HCT116 (cell line): ENCODE results near the gene SDK1. TPM values are rescaled to one million over a fixed set of nuclear protein-coding genes. Genes with fewer than 3 reads are reported as not detected.

Experiments
- ATAC-seq: fragments of 200-7000 bp; cut with Tn5 transposase; 2 replicates; pipeline ENCODE4 v1.9.1; 2020; ENCODE audit warnings: mild to moderate bottlenecking, moderate library complexity
- BruUV-seq: library from RNA; stranded (reverse); fragments of 400-500 nt; replicated peaks from 2 replicates; lab custom pipeline; 2021; lab: Mats Ljungman, UMichigan
- CTCF ChIA-PET: fragments of 300-600 bp; sonication (Branson Sonifier 250); formaldehyde crosslinking; loops from one replicate; lab custom pipeline; 2021; ENCODE audit warnings: antibody characterized with exemption; lab: Charles Lee
- POLR2A ChIA-PET: fragments of 300-600, 350-600 bp; sonication (Branson Sonifier 250); formaldehyde crosslinking; loops from one replicate; lab custom pipeline; 2021; ENCODE audit warnings: antibody characterized with exemption; lab: Charles Lee
- RAD21 ChIA-PET, 2 experiments: fragments of 300-600 bp; sonication (Branson Sonifier 250); formaldehyde crosslinking; loops; one replicate each; lab custom pipeline; 2023; ENCODE audit warnings: low total read pairs in 2 of 2; ENCODE audit not compliant: uncharacterized antibody in 2 of 2, unreplicated experiment in 2 of 2, low non-redundant PET in 1 of 2; lab: Charles Lee
- DNase-seq: peaks from one replicate; pipeline ENCODE4 v3.0.0-alpha.2; 2010; ENCODE audit warnings: low read depth, low spot score
- H2AFZ ChIP-seq: fragments of 200-600 bp; shearing (Covaris generic), sonication (generic); 2 replicates; pipeline ENCODE4 v1.6.1; 2017; ENCODE audit warnings: low read depth, mixed run types, mixed read lengths, antibody characterized with exemption, low read length; ENCODE audit not compliant: poor library complexity, severe bottlenecking
- H3K27ac ChIP-seq: 2 replicates; pipeline ENCODE4 v1.5.1; 2012; ENCODE audit warnings: low read depth, low read length
- H3K27me3 ChIP-seq: fragments of 200-600 bp; sonication (generic); 2 replicates; pipeline ENCODE4 v1.6.1; 2016; ENCODE audit warnings: mixed run types, low read length, mixed read lengths; ENCODE audit not compliant: insufficient read depth
- H3K36me3 ChIP-seq, 2 experiments: fragments of 200-500 bp in 1 of 2; fragments of 200-600 bp in 1 of 2; sonication (Bioruptor generic) in 1 of 2; sonication (generic) in 1 of 2; 2 replicates each; pipeline versions ENCODE4 v1.5.1 to v1.6.1; 2014 to 2016; ENCODE audit warnings: low read length in 2 of 2, inconsistent platforms in 1 of 2, mixed read lengths in 1 of 2, mixed run types in 1 of 2; ENCODE audit not compliant: insufficient read depth in 2 of 2, control insufficient read depth in 1 of 2
- H3K4me1 ChIP-seq, 2 experiments: fragments of 200-600 bp in 1 of 2; sonication (generic) in 1 of 2; 2 replicates each; pipeline versions ENCODE4 v1.5.1 to v1.6.1; 2012 to 2017; ENCODE audit warnings: low read length in 2 of 2, inconsistent platforms in 1 of 2, mild to moderate bottlenecking in 1 of 2, mixed read lengths in 1 of 2, mixed run types in 1 of 2, moderate library complexity in 1 of 2; ENCODE audit not compliant: insufficient read depth in 2 of 2, control insufficient read depth in 1 of 2
- H3K4me2 ChIP-seq: fragments of 200-600 bp; sonication (generic); 2 replicates; pipeline ENCODE4 v1.6.1; 2017; ENCODE audit warnings: mixed run types, low read length, mixed read lengths
- H3K4me3 ChIP-seq, 2 experiments: fragments of 200-600 bp in 1 of 2; sonication (generic) in 1 of 2; replicated peaks in 1 of 2; 2 replicates each; pipeline ENCODE4 v1.5.1; 2011 to 2016; ENCODE audit warnings: low read length in 2 of 2, control low read depth in 1 of 2, low read depth in 1 of 2, mild to moderate bottlenecking in 1 of 2, mixed read lengths in 1 of 2, mixed run types in 1 of 2
- H3K79me2 ChIP-seq: fragments of 200-600 bp; sonication (generic); 2 replicates; pipeline ENCODE4 v1.6.1; 2017; ENCODE audit warnings: mild to moderate bottlenecking, mixed run types, low read length, moderate library complexity, mixed read lengths; ENCODE audit not compliant: insufficient read depth
- H3K9ac ChIP-seq: fragments of 200-600 bp; sonication (generic); 2 replicates; pipeline ENCODE4 v1.6.1; 2016; ENCODE audit warnings: low read length, mixed read lengths
- H3K9me2 ChIP-seq: fragments of 200-600 bp; sonication (generic), shearing (Covaris generic); 2 replicates; pipeline ENCODE4 v1.6.1; 2017; ENCODE audit warnings: mixed run types, mild to moderate bottlenecking, moderate library complexity; ENCODE audit not compliant: insufficient read depth
- H3K9me3 ChIP-seq, 2 experiments: fragments of 200-500 bp in 1 of 2; fragments of 200-600 bp in 1 of 2; sonication (Bioruptor generic) in 1 of 2; sonication (generic) in 1 of 2; 2 replicates each; pipeline ENCODE4 v1.6.1; 2014 to 2017; ENCODE audit warnings: low read length in 2 of 2, mixed read lengths in 2 of 2, inconsistent platforms in 1 of 2, low read depth in 1 of 2, mild to moderate bottlenecking in 1 of 2, mixed run types in 1 of 2, moderate library complexity in 1 of 2; ENCODE audit not compliant: control insufficient read depth in 1 of 2, insufficient read depth in 1 of 2
- H4K20me1 ChIP-seq: fragments of 200-600 bp; sonication (generic), shearing (Covaris generic); 2 replicates; pipeline ENCODE4 v1.6.1; 2017; ENCODE audit warnings: mixed run types, mild to moderate bottlenecking, moderate library complexity; ENCODE audit not compliant: insufficient read depth
- EGR1 ChIP-seq: IDR thresholded peaks from 2 replicates; pipeline ENCODE4 v1.6.1; 2012; ENCODE audit warnings: low read depth
- ELF1 ChIP-seq: IDR thresholded peaks from 2 replicates; pipeline ENCODE4 v1.6.1; 2012; ENCODE audit warnings: low read depth, borderline replicate concordance
- YY1 ChIP-seq: IDR thresholded peaks from 2 replicates; pipeline ENCODE4 v1.6.1; 2011; ENCODE audit warnings: low read length, low read depth, moderate library complexity, mild to moderate bottlenecking; ENCODE audit not compliant: insufficient replicate concordance; ENCODE audit errors: extremely low read depth
- ZNF274 ChIP-seq: fragments of 200-500 bp; sonication (Bioruptor generic); IDR thresholded peaks from 2 replicates; pipeline ENCODE4 v1.6.1; 2014; ENCODE audit warnings: mild to moderate bottlenecking, low read depth, low read length, inconsistent platforms
- intact Hi-C: fragments of 100-400 bp; cut with micrococcal nuclease; formaldehyde crosslinking; loops from 2 replicates; pipeline ENCODE4 v1.10.0; 2022
- total RNA-seq: library from RNA; stranded (reverse); gene quantifications from one replicate; pipeline ENCODE4 v1.2.1, GENCODE V29; 2021; ENCODE audit not compliant: unreplicated experiment
- TF ChIP-seq, protein P1 (sequence below): IDR thresholded peaks from 2 replicates; pipeline ENCODE4 v1.6.1; 2011; ENCODE audit warnings: mild to moderate bottlenecking, low read length, moderate library complexity; ENCODE audit not compliant: insufficient replicate concordance; ENCODE audit errors: extremely low read depth

Gene SDK1
- total RNA-seq, 1 experiment from 2014 or later = 0.05 TPM

DNA sequence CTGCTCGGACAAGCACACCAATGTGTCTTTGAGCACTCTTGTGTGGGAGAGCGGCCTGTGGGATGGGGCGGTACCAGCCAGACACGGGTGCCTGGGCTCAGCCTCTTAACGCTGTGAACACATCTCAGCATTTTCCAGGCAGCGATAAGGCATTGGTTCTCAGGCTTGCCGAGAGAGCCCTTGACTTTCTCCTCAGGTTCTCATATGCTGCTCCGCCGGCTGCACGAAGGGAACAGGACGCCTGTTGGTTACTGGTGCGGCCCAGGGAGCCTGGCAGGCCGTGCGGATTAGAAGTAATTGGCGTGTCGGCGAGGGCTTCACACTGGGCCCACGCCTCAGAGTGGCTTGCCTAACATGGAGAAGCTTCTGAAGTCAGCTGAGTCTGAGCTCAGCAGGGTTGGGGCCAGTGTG lies 924.3 kb downstream of the SDK1 start:
- no TSS peak for BruUV-seq
- no peaks in the 10 kb centered on the region for H3K4me1 ChIP-seq
- H3K4me2 ChIP-seq = no peak overlapping the region
- no peaks in the 10 kb centered on the region for H3K27me3 ChIP-seq
- H3K9me2 ChIP-seq = no peaks in the 10 kb centered on the region
- H2AFZ ChIP-seq = no peak overlapping the region
- CTCF ChIA-PET = no interaction called here
- intact Hi-C loops = loop anchor here (10.0 kb wide), 1 partner anchor 249 kb away; no protein-coding TSS in a partner anchor
- H3K36me3 ChIP-seq = no peaks in the 10 kb centered on the region
- ATAC-seq (no peak), DNase-seq (no peak)
- POLR2A ChIA-PET = no interaction called here
- no peak overlapping the region for H3K9ac ChIP-seq
- RAD21 ChIA-PET = no interaction called here
- TF ChIP-seq, protein P1, sequence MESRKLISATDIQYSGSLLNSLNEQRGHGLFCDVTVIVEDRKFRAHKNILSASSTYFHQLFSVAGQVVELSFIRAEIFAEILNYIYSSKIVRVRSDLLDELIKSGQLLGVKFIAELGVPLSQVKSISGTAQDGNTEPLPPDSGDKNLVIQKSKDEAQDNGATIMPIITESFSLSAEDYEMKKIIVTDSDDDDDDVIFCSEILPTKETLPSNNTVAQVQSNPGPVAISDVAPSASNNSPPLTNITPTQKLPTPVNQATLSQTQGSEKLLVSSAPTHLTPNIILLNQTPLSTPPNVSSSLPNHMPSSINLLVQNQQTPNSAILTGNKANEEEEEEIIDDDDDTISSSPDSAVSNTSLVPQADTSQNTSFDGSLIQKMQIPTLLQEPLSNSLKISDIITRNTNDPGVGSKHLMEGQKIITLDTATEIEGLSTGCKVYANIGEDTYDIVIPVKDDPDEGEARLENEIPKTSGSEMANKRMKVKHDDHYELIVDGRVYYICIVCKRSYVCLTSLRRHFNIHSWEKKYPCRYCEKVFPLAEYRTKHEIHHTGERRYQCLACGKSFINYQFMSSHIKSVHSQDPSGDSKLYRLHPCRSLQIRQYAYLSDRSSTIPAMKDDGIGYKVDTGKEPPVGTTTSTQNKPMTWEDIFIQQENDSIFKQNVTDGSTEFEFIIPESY = no peak
- TF ChIP-seq EGR1 = no peak
- TF ChIP-seq ELF1 = no peak
- H3K79me2 ChIP-seq = no peaks in the 10 kb centered on the region
- no peaks in the 10 kb centered on the region for H4K20me1 ChIP-seq
- H3K9me3 ChIP-seq = no peaks in the 10 kb centered on the region
- no peak overlapping the region for H3K4me3 ChIP-seq
- H3K27ac ChIP-seq = no peak overlapping the region

DNA sequence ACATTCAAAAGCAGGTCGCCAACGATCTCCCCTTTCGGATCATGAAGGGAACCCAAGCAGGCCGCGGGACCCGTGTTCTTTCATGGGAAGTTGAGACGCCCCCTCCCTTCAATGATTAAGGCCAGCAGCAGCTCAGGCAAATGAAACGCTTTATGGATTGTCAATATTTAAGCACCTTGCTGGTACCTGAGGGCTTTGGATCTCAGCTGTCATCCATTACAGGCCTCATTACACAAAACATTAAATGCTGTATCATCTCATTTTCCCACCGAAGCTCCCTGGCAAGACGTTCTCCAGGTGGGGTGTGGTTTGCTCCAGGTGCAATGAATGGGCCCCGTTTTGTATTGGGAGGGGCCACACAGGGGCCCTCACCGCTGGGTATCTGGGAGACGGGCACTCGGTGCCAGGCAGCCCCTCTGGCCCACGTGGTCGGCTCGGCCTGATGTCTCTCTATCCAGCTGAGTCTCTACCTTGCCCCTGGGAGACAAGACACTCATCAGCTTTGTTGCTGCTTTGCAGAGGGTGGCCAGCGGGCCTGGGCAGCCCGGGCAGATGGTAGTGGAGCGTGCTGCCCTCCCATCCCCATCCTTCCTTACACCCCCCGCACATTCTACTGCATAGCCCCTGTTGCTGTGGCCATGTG lies 925.0 kb downstream of the SDK1 start:
- H3K4me1 ChIP-seq = no peaks in the 10 kb centered on the region
- H3K4me2 ChIP-seq = no peak overlapping the region
- H3K27ac ChIP-seq = no peak overlapping the region
- H3K27me3 ChIP-seq = peaks cover 3% of the 10 kb centered on the region; the same call in 1 of the 2 replicates
- H3K9ac ChIP-seq = no peak overlapping the region
- no peak overlapping the region for H3K4me3 ChIP-seq
- H3K9me2 ChIP-seq = no peaks in the 10 kb centered on the region
- ChIA-PET RAD21 (no interaction called here), POLR2A (no interaction called here), CTCF (interaction anchor here (0.7 to 1.3 kb wide), 5 partner anchors 231 to 406 kb away, joined by 3 to 5 read pairs (median 3); no protein-coding TSS in a partner anchor)
- no peaks in the 10 kb centered on the region for H4K20me1 ChIP-seq
- no peaks in the 10 kb centered on the region for H3K36me3 ChIP-seq
- no peaks in the 10 kb centered on the region for H3K79me2 ChIP-seq
- intact Hi-C loops = loop anchor here (10.0 kb wide), 1 partner anchor 249 kb away; no protein-coding TSS in a partner anchor
- no peak overlapping the region for H2AFZ ChIP-seq
- ATAC-seq (no peak), DNase-seq (no peak)
- TF ChIP-seq ZNF274 = no peak
- TF ChIP-seq YY1 = no peak
- no peaks in the 10 kb centered on the region for H3K9me3 ChIP-seq
- BruUV-seq = no TSS peak
